PFSK-1 (cell line): Measurements from ENCODE around the gene TAF8.

Experiments used
- FOXP2 ChIP-seq: optimal IDR thresholded peaks from 2 replicates; pipeline ENCODE3; 2011; ENCODE audit warnings: borderline replicate concordance, control low read depth, inconsistent platforms; ENCODE audit not compliant: insufficient read depth; ENCODE audit errors: extremely low read length, extremely low read depth
- POLR2AphosphoS5 ChIP-seq: IDR thresholded peaks from 2 replicates; pipeline ENCODE4 v1.6.1; 2012; ENCODE audit warnings: low read depth, mild to moderate bottlenecking, control low read depth, low read length, moderate library complexity
- REST ChIP-seq, 2 experiments: IDR thresholded peaks; 2 replicates each; pipeline versions ENCODE4 v1.6.1 to v1.8.0; 2011 to 2012; ENCODE audit warnings: low read depth in 2 of 2, low read length in 2 of 2, control low read depth in 1 of 2, inconsistent platforms in 1 of 2, mild to moderate bottlenecking in 1 of 2, moderate library complexity in 1 of 2; ENCODE audit not compliant: insufficient read depth in 1 of 2
- SIN3A ChIP-seq: IDR thresholded peaks from 2 replicates; pipeline ENCODE4 v1.6.1; 2012; ENCODE audit warnings: mild to moderate bottlenecking, low read length, moderate library complexity, borderline replicate concordance; ENCODE audit not compliant: insufficient read depth
- TAF1 ChIP-seq: IDR thresholded peaks from 2 replicates; pipeline ENCODE4 v1.6.1; 2012; ENCODE audit warnings: low read length, control low read depth, borderline replicate concordance; ENCODE audit not compliant: insufficient read depth

Gene TAF8

GRCh38 chr6:42091718-42092023, 41.3 kb downstream of the TAF8 start:
- no peak for TF ChIP-seq SIN3A
- TF ChIP-seq FOXP2, result no peak
- TF ChIP-seq REST (IDR thresholded peaks at IDR 0.05; ENCODE audit: insufficient read depth in 1 of 2, low read depth in 2 of 2, low read length in 2 of 2), result no peak
- no peak for TF ChIP-seq POLR2AphosphoS5
- TF ChIP-seq TAF1, result no peak

GRCh38 chr6:42093582-42094329, 43.4 kb downstream of the TAF8 start:
- TF ChIP-seq REST (IDR thresholded peaks at IDR 0.05; ENCODE audit: insufficient read depth in 1 of 2, low read depth in 2 of 2, low read length in 2 of 2), result no peak
- TF ChIP-seq FOXP2, result no peak
- TF ChIP-seq SIN3A, result no peak
- no peak for TF ChIP-seq POLR2AphosphoS5
- no peak for TF ChIP-seq TAF1

- TF ChIP-seq SIN3A, result no peak
- no peak for TF ChIP-seq FOXP2
- no peak for TF ChIP-seq POLR2AphosphoS5
- no peak for TF ChIP-seq TAF1
- no peak for TF ChIP-seq REST (IDR thresholded peaks at IDR 0.05; ENCODE audit: insufficient read depth in 1 of 2, low read depth in 2 of 2, low read length in 2 of 2)
These were observed 44.8 kb downstream of the TAF8 start for GRCh38 chr6:42095094-42095493.

- no peak for TF ChIP-seq REST (IDR thresholded peaks at IDR 0.05; ENCODE audit: insufficient read depth in 1 of 2, low read depth in 2 of 2, low read length in 2 of 2)
- TF ChIP-seq FOXP2, result no peak
- no peak for TF ChIP-seq SIN3A
- no peak for TF ChIP-seq TAF1
These were observed 45.6 kb downstream of the TAF8 start for GRCh38 chr6:42095776-42096541.
